LNCAP (cell line): Measurements from ENCODE around the gene SORCS2.

Source experiments
- CTCF ChIP-seq: fragments of 450-650 bp; IDR thresholded peaks from 2 replicates; pipeline ENCODE4 v1.5.1; 2017; ENCODE audit warnings: mild to moderate bottlenecking

SORCS2 gene

GRCh38 chr4:7384003-7384928, 191.9 kb downstream of the SORCS2 start:
- no peak for TF ChIP-seq CTCF

- no peak for TF ChIP-seq CTCF
Measured at GRCh38 chr4:7384929-7385890, 192.9 kb downstream of the SORCS2 start.

- no peak for TF ChIP-seq CTCF
Measured at GRCh38 chr4:7387925-7388324, 195.6 kb downstream of the SORCS2 start.

GRCh38 chr4:7388627-7389026, 196.3 kb downstream of the SORCS2 start:
- TF ChIP-seq CTCF: no peak

- no peak for TF ChIP-seq CTCF
Measured at GRCh38 chr4:7389101-7389701, 196.9 kb downstream of the SORCS2 start.

GRCh38 chr4:7389719-7390118, 197.4 kb downstream of the SORCS2 start:
- no peak for TF ChIP-seq CTCF

GRCh38 chr4:7390336-7390735, 198.0 kb downstream of the SORCS2 start:
- TF ChIP-seq CTCF: no peak
